Inferior parietal cortex (tissue), 1 donor: ENCODE measurements around the gene TNPO2.
"Not testable (repeated sequence)": the region's sequence is repeated elsewhere in the genome, so short reads cannot be mapped to it uniquely, and the experiment has no call there.

Experiments used
- DNase-seq: peaks from one replicate; pipeline ENCODE4 v3.0.0-alpha.2; 2016; ENCODE audit errors: extremely low spot score

The TNPO2 gene

DNA sequence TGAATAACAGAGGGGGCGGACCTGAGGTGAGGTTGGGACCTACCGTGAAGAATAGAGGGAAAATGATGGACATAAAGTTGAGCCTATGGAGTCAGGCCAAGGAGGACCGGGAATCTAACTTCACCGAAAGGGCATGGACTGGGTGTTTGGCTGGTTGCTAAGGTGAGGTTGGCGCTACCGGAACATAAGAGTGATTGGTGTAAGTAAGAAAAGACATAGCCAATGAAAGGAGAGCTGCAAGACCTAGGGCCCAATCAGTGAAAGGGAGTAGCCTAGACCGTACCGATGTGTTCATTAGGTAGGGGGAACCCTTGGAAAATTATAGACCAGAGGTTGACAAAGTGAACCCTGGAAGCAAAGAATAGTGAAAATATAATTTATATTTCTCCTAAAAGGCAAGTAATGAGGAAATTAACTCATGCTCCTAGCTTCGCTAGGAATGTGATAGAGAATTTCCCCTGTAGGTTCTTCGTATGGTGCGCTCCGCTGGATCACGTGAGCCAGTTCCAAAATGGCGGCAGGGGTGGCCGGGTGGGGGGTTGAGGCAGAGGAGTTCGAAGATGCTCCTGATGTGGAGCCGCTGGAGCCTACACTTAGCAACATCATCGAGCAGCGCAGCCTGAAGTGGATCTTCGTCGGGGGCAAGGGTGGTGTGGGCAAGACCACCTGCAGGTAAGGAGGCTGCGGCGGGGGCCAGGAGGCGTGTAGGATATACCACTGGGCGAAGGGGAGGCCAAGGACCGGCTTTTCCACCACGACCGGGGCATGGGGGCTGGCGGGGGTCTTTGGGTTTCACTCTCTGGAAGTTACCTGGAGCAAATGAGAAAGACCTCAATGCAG, 13.5 kb upstream of the TNPO2 start, which contains the start of gene GET3:
TSS of gene GET3 (plus strand) at position 503 of the 840 bp plus-strand sequence. CDS start at position 512, 9 bp downstream.
- peak; percentile 97 for DNase-seq

DNA sequence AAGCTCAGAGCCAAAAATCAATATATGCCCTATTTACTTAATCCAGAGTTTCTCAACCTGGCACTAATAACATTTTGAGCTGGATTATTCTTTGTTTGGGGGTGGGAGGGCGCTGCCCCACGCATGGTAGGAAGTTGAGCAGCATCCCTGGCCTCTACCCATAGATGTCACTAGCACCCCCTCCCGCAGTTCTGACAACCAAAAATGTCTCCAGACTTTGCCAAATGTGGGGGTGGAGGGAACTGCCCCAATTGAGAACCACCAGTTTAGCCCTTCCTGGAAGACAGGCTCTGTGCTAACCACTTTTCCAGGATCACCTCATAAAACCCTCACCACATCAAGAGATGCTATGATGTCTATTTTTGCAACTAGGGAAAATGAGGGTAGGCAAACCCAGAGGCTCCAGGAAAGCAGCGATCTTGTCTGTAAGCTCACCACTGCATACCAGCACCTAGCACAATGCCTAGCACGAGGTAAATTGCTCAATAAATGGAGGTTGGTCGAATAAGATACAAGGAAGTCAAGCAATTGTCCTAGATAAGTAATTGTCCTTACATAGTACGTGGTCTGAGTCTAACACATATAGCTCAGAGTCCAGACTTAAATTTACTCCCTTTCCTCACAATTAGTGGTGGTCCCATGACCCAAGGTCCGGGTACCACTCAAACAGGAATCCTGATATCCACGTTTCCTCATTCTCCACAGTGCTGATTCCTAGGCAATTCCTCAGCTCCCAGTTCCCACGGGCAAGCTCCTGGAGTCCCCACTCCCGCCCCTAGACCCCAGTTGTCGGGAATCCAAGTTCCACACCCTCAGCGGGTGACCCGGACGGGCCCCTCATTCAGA, 9.9 kb upstream of the TNPO2 start:
- no peak for DNase-seq

- no peak for DNase-seq
Observed at GRCh38 chr19:12731337-12731736, 7.6 kb upstream of the TNPO2 start.

GRCh38 chr19:12730064-12730463, 6.3 kb upstream of the TNPO2 start:
- no peak for DNase-seq

- DNase-seq = no peak
Observed at GRCh38 chr19:12727745-12728433, 4.2 kb upstream of the TNPO2 start.

DNA sequence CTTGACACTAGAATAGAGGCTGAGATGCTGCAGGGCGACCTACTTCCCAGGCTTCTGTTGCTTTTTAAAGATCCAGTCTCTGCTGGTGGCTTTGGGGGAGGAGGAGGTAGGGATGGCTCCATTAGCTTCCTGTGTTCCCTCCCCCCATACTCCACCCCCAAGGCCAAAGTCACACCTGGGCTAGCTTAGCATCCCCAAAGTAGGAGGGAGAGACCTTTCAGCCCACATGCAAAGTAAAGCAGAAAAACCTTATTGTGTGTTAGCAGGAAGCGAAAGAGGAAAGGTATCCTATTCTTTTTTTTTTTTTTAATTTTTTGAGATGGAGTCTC, 3.2 kb upstream of the TNPO2 start:
- no peak for DNase-seq

DNA sequence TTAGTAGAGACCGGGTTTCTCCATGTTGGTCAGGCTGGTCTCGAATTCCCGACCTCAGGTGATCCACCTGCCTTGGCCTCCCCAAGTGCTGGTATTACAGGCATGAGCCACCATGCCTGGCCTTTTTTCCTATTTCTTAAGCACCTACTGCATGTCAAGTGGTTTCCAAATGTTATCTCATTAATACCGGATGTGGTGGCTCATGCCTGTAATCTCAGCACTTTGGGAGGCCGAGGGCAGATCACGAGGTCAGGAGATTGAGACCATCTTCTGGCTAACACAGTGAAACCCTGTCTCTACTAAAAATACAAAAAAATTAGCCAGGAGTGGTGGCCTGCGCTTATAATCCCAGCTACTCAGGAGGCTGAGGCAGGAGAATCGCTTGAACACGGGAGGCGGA, 1.9 kb upstream of the TNPO2 start:
- not testable (repeated sequence) for DNase-seq

DNA sequence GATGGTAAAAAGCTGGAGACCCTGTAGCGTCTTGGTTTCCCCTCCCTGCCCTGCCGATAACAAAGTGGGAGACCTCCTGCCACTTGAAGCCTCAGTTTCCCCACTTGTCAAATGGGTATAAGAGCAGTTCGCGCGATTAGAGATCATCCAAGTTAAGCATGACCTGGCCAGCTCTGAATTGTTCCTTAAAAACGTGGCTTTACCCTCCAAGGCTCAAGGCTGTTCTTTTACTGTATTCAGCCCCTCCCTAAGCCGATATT, 421 bp downstream of the TNPO2 start:
- DNase-seq = no peak

GRCh38 chr19:12722566-12723380, 959 bp downstream of the TNPO2 start:
- DNase-seq = peak; percentile 100

- DNase-seq = peak; percentile 4
Observed at GRCh38 chr19:12721656-12722565, 1.8 kb downstream of the TNPO2 start.

DNA sequence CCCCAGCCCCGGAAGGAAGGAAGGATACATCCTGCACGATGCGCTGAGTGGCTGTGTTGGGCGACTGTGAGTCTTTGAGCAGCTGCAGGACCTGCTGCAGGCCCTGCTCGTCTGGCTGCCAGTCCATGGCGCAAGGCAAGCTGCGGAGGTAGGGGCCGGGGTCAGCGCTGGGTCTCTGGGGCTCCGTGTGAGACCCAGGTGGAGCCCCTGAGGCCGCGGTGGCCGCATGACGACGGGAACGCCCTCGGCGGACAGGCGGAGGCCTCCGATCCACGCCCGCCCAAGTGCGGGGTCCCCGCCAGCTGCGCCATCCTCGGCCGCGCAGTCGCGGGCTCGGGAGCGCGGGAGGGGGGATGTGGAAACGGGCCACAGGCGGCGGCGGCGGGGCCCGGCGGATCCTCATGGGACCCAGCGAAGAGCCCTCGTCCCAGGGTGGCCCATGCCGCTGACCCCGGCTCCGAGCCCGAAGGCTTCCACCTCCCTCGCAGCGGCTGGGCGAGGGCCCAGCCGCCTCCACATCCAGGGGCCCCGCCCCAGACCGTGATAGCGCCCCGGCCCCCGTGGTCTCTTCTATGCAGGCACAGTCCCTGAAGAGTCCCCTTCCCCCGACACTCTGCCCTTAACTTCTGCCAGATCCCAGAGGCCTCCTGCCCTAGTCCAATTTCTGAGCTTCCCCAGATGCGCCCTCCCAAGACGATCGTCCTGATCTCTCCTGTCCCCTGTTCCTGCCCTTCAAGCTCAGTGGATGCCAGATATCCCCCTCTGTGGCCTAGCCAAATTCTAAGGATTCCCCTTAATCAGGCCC, 2.7 kb downstream of the TNPO2 start:
- peak; percentile 13 for DNase-seq

GRCh38 chr19:12720296-12720695, 3.4 kb downstream of the TNPO2 start:
- no peak for DNase-seq

- DNase-seq = no peak
Observed at GRCh38 chr19:12715929-12716328, 7.8 kb downstream of the TNPO2 start.

GRCh38 chr19:12715102-12715501, 8.6 kb downstream of the TNPO2 start:
- DNase-seq = no peak

DNA sequence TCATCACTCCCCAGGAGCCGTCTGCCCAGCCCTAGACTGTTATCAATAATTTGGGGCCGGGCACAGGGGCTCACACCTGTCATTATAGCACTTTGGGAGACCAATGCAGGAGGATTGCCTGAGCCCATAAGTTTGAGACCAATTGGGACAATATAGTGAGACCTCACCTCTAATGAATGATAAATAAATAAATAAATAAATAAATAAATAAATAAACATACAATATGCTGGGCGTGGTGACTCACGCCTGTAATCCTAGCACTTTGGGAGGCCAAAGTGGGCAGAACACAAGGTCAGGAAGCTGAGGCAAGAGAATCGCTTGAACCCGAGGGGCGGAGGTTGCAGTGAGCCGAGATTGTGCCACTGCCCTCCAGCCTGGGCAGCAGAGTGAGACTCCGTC, 10.4 kb downstream of the TNPO2 start:
- DNase-seq = not testable (repeated sequence)

GRCh38 chr19:12712077-12712476, 11.7 kb downstream of the TNPO2 start:
- not testable (repeated sequence) for DNase-seq

GRCh38 chr19:12711187-12711586, 12.5 kb downstream of the TNPO2 start:
- DNase-seq = no peak

DNA sequence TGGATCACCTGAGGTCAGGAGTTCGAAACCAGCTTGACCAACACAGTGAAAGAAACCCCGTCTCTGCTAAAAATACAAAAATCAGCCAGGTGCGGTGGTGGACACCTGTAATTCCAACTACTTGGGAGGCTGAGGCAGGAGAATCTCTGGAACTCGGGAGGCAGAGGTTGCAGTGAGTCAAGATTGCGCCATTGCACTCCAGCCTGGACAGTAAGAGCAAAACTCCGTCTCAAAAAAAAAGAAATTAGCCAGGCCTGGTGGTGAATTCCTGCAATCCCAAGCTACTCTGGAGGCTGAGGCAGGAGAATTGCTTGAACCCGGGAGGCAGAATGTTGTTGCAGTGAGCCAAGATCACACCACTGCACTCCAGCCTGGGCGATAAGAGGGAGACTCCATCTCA, 15.1 kb downstream of the TNPO2 start:
- no peak for DNase-seq

GRCh38 chr19:12706332-12706718, 17.4 kb downstream of the TNPO2 start:
- no peak for DNase-seq
